Measurements from ENCODE around the gene ABHD16B.

The ABHD16B gene

GRCh38 chr20:63897978-63898561 is 36.8 kb downstream of the ABHD16B start:
- no peak for DNase-seq

- DNase-seq = no peak
These were observed 37.7 kb downstream of the ABHD16B start for GRCh38 chr20:63898882-63899558.

DNA sequence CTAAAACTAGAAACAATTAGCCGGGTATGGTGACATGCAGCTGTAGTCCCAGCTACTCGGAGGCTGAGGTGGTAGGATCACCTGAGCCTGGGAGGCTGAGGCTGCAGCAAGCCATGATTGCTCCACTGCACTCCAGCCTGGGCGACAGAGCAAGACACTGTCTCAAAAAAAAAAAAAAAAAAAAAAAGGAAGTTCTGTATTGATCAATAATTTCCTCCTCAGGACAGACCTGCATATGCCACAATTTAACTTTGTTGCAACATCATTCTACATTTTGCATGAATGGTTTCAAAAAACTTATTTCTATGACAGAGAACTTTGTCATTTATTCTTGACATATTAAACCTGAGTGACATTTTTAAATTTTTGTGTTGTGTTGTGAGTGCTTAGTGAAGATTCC is 39.1 kb downstream of the ABHD16B start:
- no peak for DNase-seq

GRCh38 chr20:63903796-63904561 is 42.7 kb downstream of the ABHD16B start:
- DNase-seq = no peak

DNA sequence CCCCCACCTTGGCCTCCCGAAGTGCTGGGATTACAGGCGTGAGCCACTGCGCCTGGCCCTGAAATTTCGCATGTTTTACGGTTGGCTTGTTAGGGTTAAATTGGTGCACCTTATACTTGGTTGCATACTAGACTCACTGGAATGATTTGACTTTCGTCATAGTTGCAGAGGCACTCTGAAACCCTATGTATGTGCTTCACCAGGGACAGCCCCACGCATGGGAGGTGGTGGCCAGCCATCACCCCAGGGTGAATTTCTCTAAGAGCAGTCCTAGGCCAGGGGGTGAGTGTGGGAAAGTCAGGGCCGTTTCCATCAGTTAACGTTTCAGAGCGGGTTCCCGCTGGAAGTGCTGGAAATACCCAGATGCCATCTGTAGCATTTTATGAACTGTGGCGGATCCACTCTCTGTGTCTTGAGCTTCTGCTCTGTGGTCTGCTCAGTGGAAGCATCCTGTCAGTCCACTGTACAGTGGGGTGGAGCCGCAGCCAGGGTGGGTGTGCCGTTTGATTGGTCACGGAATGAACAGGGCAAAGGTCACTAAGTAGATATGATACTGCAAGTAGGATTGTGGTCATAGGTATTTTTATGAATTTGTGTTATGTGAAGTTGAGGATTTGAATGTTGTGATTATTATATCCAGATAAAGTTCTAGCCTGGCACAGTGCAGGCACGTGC is 46.8 kb downstream of the ABHD16B start:
- no peak for DNase-seq

DNA sequence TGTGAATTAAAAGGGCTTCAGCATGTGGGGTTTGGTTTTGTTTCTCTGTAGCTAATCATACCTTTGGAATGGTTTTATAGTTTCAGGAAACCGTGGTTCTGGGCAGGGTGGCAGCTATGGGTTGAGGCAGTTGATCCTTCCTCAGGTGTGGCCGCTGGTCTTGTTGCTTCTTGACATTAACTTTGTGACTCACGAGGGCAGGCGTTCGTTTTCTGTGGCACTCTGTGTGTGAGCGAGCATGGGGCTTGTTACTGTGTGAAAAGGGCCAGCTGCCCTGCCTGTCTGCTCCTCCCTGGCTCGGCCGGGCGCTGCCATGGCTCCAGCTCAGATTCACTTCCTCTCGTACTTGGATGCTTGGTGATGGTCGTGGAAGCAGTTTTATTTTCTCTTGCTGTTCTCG is 49.9 kb downstream of the ABHD16B start:
- DNase-seq = no peak

Measured in bone marrow (tissue), 2 donors.